ENCODE data around the gene CELA3B.

DNA sequence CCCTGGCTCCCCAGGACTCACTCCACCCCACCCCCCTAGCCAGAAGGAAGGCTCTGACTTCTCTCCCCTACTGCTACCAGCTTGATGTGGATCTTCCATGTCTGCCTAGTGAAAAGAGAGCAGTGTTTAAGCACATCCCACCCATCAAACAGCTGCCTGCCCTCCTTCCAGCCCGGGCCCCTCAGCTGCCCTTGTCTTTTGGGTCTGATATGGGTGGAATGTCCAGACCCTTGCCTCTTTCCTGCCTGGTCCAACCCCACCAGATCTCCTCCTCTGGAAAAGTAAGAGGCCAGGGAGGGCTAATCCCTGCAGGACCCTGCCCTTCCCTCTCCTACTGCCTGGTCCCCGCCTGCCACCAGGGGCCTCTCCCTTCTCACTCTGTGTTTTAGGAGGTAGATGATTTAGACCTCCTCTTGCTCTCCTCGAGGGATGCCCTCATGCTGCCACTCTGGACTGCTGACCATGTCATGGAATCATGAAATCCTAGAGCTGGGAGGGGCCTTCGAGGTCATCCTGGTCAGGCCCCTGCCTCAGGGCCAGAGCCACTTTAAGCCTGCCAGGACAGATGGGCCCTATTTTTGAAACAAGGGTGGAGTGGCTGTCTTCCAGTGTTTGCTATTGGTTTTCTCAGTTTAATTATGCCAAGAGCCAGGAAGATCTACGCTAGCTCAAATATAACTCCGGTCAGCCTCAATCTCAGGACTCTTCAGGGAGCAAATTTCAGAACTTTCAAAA lies 23.9 kb upstream of the CELA3B start:
- TF ChIP-seq, protein P1, sequence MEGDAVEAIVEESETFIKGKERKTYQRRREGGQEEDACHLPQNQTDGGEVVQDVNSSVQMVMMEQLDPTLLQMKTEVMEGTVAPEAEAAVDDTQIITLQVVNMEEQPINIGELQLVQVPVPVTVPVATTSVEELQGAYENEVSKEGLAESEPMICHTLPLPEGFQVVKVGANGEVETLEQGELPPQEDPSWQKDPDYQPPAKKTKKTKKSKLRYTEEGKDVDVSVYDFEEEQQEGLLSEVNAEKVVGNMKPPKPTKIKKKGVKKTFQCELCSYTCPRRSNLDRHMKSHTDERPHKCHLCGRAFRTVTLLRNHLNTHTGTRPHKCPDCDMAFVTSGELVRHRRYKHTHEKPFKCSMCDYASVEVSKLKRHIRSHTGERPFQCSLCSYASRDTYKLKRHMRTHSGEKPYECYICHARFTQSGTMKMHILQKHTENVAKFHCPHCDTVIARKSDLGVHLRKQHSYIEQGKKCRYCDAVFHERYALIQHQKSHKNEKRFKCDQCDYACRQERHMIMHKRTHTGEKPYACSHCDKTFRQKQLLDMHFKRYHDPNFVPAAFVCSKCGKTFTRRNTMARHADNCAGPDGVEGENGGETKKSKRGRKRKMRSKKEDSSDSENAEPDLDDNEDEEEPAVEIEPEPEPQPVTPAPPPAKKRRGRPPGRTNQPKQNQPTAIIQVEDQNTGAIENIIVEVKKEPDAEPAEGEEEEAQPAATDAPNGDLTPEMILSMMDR (conservative IDR thresholded peaks at IDR 0.05; ENCODE audit: low read depth, low read length) = no peak
- TF ChIP-seq EZH2 (IDR thresholded peaks at IDR 0.05; ENCODE audit: borderline replicate concordance, low read depth, low read length, poor library complexity, severe bottlenecking) = no peak

Measured in A673 (cell line).